Measurements from ENCODE around the gene COL5A1.

COL5A1 gene

GRCh38 chr9:134641173-134641989 lies at the start of gene COL5A1:
TSS of gene COL5A1 (plus strand) at chr9:134641803. CDS start at chr9:134642188, 385 bp downstream.
- DNase-seq = peak; percentile 30

GRCh38 chr9:134592018-134592818 lies 49.4 kb upstream of the COL5A1 start:
- no peak for DNase-seq

- no peak for DNase-seq
Observed at GRCh38 chr9:134592819-134593200, 48.8 kb upstream of the COL5A1 start.

- DNase-seq = no peak
Observed at GRCh38 chr9:134593286-134594077, 48.1 kb upstream of the COL5A1 start.

GRCh38 chr9:134594078-134594941 lies 47.3 kb upstream of the COL5A1 start:
- DNase-seq = no peak

- no peak for DNase-seq
Observed at GRCh38 chr9:134595014-134595413, 46.6 kb upstream of the COL5A1 start.

- DNase-seq = no peak
Observed at GRCh38 chr9:134597041-134597913, 44.3 kb upstream of the COL5A1 start.

GRCh38 chr9:134597957-134598883 lies 43.4 kb upstream of the COL5A1 start:
- no peak for DNase-seq

- no peak for DNase-seq
Observed at GRCh38 chr9:134598884-134599245, 42.7 kb upstream of the COL5A1 start.

GRCh38 chr9:134600371-134600770 lies 41.2 kb upstream of the COL5A1 start:
- DNase-seq = no peak

- no peak for DNase-seq
Observed at GRCh38 chr9:134600836-134601638, 40.6 kb upstream of the COL5A1 start.

GRCh38 chr9:134601764-134602163 lies 39.8 kb upstream of the COL5A1 start:
- no peak for DNase-seq

GRCh38 chr9:134602547-134603362 lies 38.8 kb upstream of the COL5A1 start:
- DNase-seq = no peak

GRCh38 chr9:134604834-134605233 lies 36.8 kb upstream of the COL5A1 start:
- no peak for DNase-seq

- no peak for DNase-seq
Observed at GRCh38 chr9:134605351-134605965, 36.1 kb upstream of the COL5A1 start.

- no peak for DNase-seq
Observed at GRCh38 chr9:134605966-134606357, 35.6 kb upstream of the COL5A1 start.

- no peak for DNase-seq
Observed at GRCh38 chr9:134606951-134607731, 34.5 kb upstream of the COL5A1 start.
